PC-3 (cell line): Measurements from ENCODE around the gene MGA. TPM values are rescaled to one million over a fixed set of nuclear protein-coding genes. Genes with fewer than 3 reads are reported as not detected.
A peak's percentile ranks its signal among the peaks of the same experiment; 100 is the strongest.

Experiments
- ATAC-seq: fragments of 200-7000 bp; cut with Tn5 transposase; 2 replicates; pipeline ENCODE4 v1.9.1; 2020; ENCODE audit warnings: mild to moderate bottlenecking, moderate library complexity
- BruUV-seq: library from RNA; stranded (reverse); fragments of 400-500 nt; replicated peaks from 2 replicates; lab custom pipeline; 2021; lab: Mats Ljungman, UMichigan
- CTCF ChIA-PET: fragments of 300-600 bp; sonication (Branson Sonifier 250); formaldehyde crosslinking; loops from one replicate; lab custom pipeline; 2022; ENCODE audit warnings: antibody characterized with exemption; lab: Charles Lee
- POLR2A ChIA-PET: fragments of 300-600 bp; sonication (Branson Sonifier 250); formaldehyde crosslinking; loops from one replicate; lab custom pipeline; 2022; ENCODE audit warnings: antibody characterized with exemption; ENCODE audit not compliant: unreplicated experiment; lab: Charles Lee
- DNase-seq: peaks from one replicate; pipeline ENCODE4 v3.0.0-alpha.2; 2015
- H2AFZ ChIP-seq: fragments of 300-600 bp; sonication (generic); 2 replicates; pipeline ENCODE4 v1.6.0; 2016; ENCODE audit warnings: antibody characterized with exemption, low read length
- H3F3A ChIP-seq: fragments of 300-600 bp; sonication (generic); one replicate; pipeline ENCODE4 v1.6.0; 2017; ENCODE audit warnings: antibody characterized with exemption, low read length, control low read depth, mild to moderate bottlenecking; ENCODE audit not compliant: unreplicated experiment
- H3K27ac ChIP-seq: fragments of 300-600 bp; sonication (generic); 2 replicates; pipeline ENCODE4 v1.5.1; 2016; ENCODE audit warnings: mild to moderate bottlenecking, low read length
- H3K27me3 ChIP-seq: fragments of 300-600 bp; sonication (generic); 2 replicates; pipeline ENCODE4 v1.6.1; 2016; ENCODE audit warnings: low read length, mixed read lengths
- H3K36me3 ChIP-seq: fragments of 300-600 bp; sonication (generic); 2 replicates; pipeline ENCODE4 v1.6.1; 2016; ENCODE audit warnings: low read depth, mixed run types, low read length, mixed read lengths
- H3K4me1 ChIP-seq: fragments of 300-600 bp; sonication (generic); 2 replicates; pipeline ENCODE4 v1.5.1; 2016; ENCODE audit warnings: low read length; ENCODE audit not compliant: insufficient read depth
- H3K4me2 ChIP-seq: fragments of 300-600 bp; sonication (generic); 2 replicates; pipeline ENCODE4 v1.6.0; 2016; ENCODE audit warnings: low read length
- H3K4me3 ChIP-seq: fragments of 300-600 bp; sonication (generic); 2 replicates; pipeline ENCODE4 v1.5.1; 2016; ENCODE audit warnings: mild to moderate bottlenecking, low read length, mixed read lengths
- H3K79me2 ChIP-seq: fragments of 300-600 bp; sonication (generic); 2 replicates; pipeline ENCODE4 v1.6.1; 2017; ENCODE audit warnings: low read length, mixed read lengths
- H3K9ac ChIP-seq: fragments of 300-600 bp; sonication (generic); 2 replicates; pipeline ENCODE4 v1.6.0; 2016; ENCODE audit warnings: mild to moderate bottlenecking, low read length
- H3K9me2 ChIP-seq: fragments of 300-600 bp; sonication (generic); replicated peaks from 2 replicates; pipeline ENCODE4 v1.6.1; 2016; ENCODE audit warnings: mixed run types, low read length, mixed read lengths
- H3K9me3 ChIP-seq: fragments of 300-600 bp; sonication (generic); 2 replicates; pipeline ENCODE4 v1.6.1; 2016; ENCODE audit warnings: low read length, mixed read lengths
- H4K20me1 ChIP-seq: fragments of 300-600 bp; sonication (generic); 2 replicates; pipeline ENCODE4 v1.6.1; 2016; ENCODE audit warnings: low read length, mixed read lengths
- EZH2 ChIP-seq: fragments of 300-600 bp; sonication (generic); IDR thresholded peaks from one replicate; pipeline ENCODE4 v1.6.1; 2017; ENCODE audit warnings: antibody characterized with exemption, mild to moderate bottlenecking, low read length; ENCODE audit not compliant: unreplicated experiment
- EZH2phosphoT487 ChIP-seq: fragments of 300-600 bp; sonication (generic); IDR thresholded peaks from 2 replicates; pipeline ENCODE4 v1.6.1; 2018; ENCODE audit warnings: mild to moderate bottlenecking, antibody characterized with exemption, low read length, borderline replicate concordance
- intact Hi-C: fragments of 100-400 bp; cut with micrococcal nuclease; formaldehyde crosslinking; loops from 2 replicates; pipeline ENCODE4 v1.9.0; 2023
- total RNA-seq: library from RNA; depleted of rRNA; stranded (reverse); fragments of >200 nt; gene quantifications from 2 replicates; pipeline ENCODE4 v1.2.3, GENCODE V29; 2014
- TF ChIP-seq, protein P1 (sequence below): fragments of 300-600 bp; sonication (generic); conservative IDR thresholded peaks from 2 replicates; pipeline ENCODE4 v1.5.1; 2017; ENCODE audit warnings: antibody characterized with exemption, low read depth, mild to moderate bottlenecking, low read length

MGA gene
- total RNA-seq, 1 experiment from 2014 or later: 21.2 TPM

DNA sequence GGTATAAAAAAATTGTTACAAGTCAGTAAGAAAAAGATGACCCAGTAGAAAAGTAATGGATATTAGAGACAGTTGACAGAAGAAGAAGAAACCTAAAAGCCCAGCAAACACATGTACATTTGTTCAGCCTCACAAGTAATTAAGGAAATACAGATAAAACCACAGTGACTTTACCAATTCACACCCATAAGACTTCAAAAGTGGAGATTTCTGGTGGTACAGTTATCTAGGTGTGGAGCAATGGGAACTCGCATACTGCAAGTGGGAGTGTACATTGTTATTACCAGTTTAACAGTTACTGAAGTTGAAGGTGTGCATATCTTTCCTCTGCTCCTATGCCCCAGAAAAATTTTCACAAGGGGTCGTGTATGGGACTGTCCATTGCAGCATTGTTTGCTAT, 96.0 kb downstream of the MGA start:
- POLR2A ChIA-PET: no interaction called here
- no peak for ATAC-seq
- H3K9me3 ChIP-seq: no peaks in the 10 kb centered on the region
- DNase-seq: no peak
- no peak overlapping the region for H2AFZ ChIP-seq
- no peak overlapping the region for H3K4me3 ChIP-seq
- no peaks in the 10 kb centered on the region for H3K4me1 ChIP-seq
- no peaks in the 10 kb centered on the region for H3K79me2 ChIP-seq
- H3F3A ChIP-seq: no peaks in the 10 kb centered on the region
- no peaks in the 10 kb centered on the region for H3K9me2 ChIP-seq
- TF ChIP-seq EZH2 (no peak), EZH2phosphoT487 (no peak)
- TF ChIP-seq, protein P1, sequence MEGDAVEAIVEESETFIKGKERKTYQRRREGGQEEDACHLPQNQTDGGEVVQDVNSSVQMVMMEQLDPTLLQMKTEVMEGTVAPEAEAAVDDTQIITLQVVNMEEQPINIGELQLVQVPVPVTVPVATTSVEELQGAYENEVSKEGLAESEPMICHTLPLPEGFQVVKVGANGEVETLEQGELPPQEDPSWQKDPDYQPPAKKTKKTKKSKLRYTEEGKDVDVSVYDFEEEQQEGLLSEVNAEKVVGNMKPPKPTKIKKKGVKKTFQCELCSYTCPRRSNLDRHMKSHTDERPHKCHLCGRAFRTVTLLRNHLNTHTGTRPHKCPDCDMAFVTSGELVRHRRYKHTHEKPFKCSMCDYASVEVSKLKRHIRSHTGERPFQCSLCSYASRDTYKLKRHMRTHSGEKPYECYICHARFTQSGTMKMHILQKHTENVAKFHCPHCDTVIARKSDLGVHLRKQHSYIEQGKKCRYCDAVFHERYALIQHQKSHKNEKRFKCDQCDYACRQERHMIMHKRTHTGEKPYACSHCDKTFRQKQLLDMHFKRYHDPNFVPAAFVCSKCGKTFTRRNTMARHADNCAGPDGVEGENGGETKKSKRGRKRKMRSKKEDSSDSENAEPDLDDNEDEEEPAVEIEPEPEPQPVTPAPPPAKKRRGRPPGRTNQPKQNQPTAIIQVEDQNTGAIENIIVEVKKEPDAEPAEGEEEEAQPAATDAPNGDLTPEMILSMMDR: no peak
- H3K27me3 ChIP-seq: no peaks in the 10 kb centered on the region
- no TSS peak for BruUV-seq
- intact Hi-C loops: no loop called here
- CTCF ChIA-PET: no interaction called here
- H3K4me2 ChIP-seq: no peak overlapping the region
- no peaks in the 10 kb centered on the region for H4K20me1 ChIP-seq
- H3K36me3 ChIP-seq: peaks cover 7% of the 10 kb centered on the region; the same call in 1 of the 2 replicates
- no peak overlapping the region for H3K9ac ChIP-seq
- H3K27ac ChIP-seq: no peak overlapping the region

- ChIA-PET CTCF (interaction anchor here (0.6 to 2.8 kb wide), 13 partner anchors 18 to 601 kb away, joined by 3 to 76 read pairs (median 7); no protein-coding TSS in a partner anchor), POLR2A (interaction anchor here (0.6 kb wide), 1 partner anchor 38 kb away, joined by 15 read pairs; no protein-coding TSS in a partner anchor)
- Histone ChIP-seq H3K9ac (no peak overlapping the region), H3K27ac (no peak overlapping the region), H3F3A (no peaks in the 10 kb centered on the region), H3K4me3 (no peak overlapping the region), H3K36me3 (no peaks in the 10 kb centered on the region; the same call in 1 of the 2 replicates), H2AFZ (no peak overlapping the region), H3K4me1 (peaks cover 40% of the 10 kb centered on the region), H3K9me3 (no peaks in the 10 kb centered on the region), H3K4me2 (0 out of 2 replicates have a peak overlapping the region, but pooled peaks have one; percentile 92), H3K27me3 (no peaks in the 10 kb centered on the region), H3K79me2 (peaks cover 31% of the 10 kb centered on the region), H4K20me1 (0 out of 2 replicates have a peak, but pooled peaks cover 4% of the 10 kb centered on the region), H3K9me2 (no peaks in the 10 kb centered on the region)
- TF ChIP-seq EZH2: no peak
- TF ChIP-seq, protein P1: peak; percentile 94
- ATAC-seq (peak; percentile 11), DNase-seq (peak; percentile 84)
- BruUV-seq: no TSS peak
- intact Hi-C loops: loop anchor here (1.0 to 5.0 kb wide), 4 partner anchors 38 to 199 kb away; partner anchors contain the start of gene EHD4
Measured at GRCh38 chr15:41772720-41773331, 112.6 kb downstream of the MGA start.
